Karpas-422 (cell line): ENCODE measurements around the gene KNDC1. TPM values are rescaled to one million over a fixed set of nuclear protein-coding genes. Genes with fewer than 3 reads are reported as not detected.
"Not testable (repeated sequence)": the region's sequence is repeated elsewhere in the genome, so short reads cannot be mapped to it uniquely, and the experiment has no call there.

ENCODE experiments used
- DNase-seq: peaks from one replicate; pipeline ENCODE4 v3.0.0-alpha.2; 2015
- H2AFZ ChIP-seq: fragments of 200-600 bp; sonication (generic); 2 replicates; pipeline ENCODE4 v1.6.1; 2014; ENCODE audit warnings: antibody characterized with exemption, low read length, mixed read lengths
- H3K27ac ChIP-seq: fragments of 200-600 bp; sonication (generic); 2 replicates; pipeline ENCODE4 v1.5.1; 2014; ENCODE audit warnings: mild to moderate bottlenecking, low read length, moderate library complexity
- H3K27me3 ChIP-seq: fragments of 200-600 bp; sonication (generic); 2 replicates; pipeline ENCODE4 v1.6.1; 2014; ENCODE audit warnings: low read length, mixed read lengths
- H3K36me3 ChIP-seq: fragments of 200-600 bp; sonication (generic); 2 replicates; pipeline ENCODE4 v1.6.1; 2014; ENCODE audit warnings: low read length, mixed read lengths; ENCODE audit not compliant: insufficient read depth
- H3K4me1 ChIP-seq: fragments of 200-600 bp; sonication (generic); 2 replicates; pipeline ENCODE4 v1.6.1; 2014; ENCODE audit warnings: mild to moderate bottlenecking, low read length, mixed read lengths
- H3K4me2 ChIP-seq: fragments of 200-600 bp; sonication (generic); 2 replicates; pipeline ENCODE4 v1.6.1; 2014; ENCODE audit warnings: low read length, low read depth, mild to moderate bottlenecking; ENCODE audit not compliant: poor library complexity, severe bottlenecking
- H3K4me3 ChIP-seq: fragments of 200-600 bp; sonication (generic); 2 replicates; pipeline ENCODE4 v1.5.1; 2014; ENCODE audit warnings: mild to moderate bottlenecking, antibody characterized with exemption, low read length, mixed read lengths
- H3K79me2 ChIP-seq: fragments of 200-600 bp; sonication (generic); 2 replicates; pipeline ENCODE4 v1.6.1; 2014; ENCODE audit warnings: mild to moderate bottlenecking, low read length, mixed read lengths
- H3K9ac ChIP-seq: fragments of 200-600 bp; sonication (generic); 2 replicates; pipeline ENCODE4 v1.6.0; 2014; ENCODE audit warnings: low read length
- H3K9me2 ChIP-seq: fragments of 200-600 bp; sonication (generic), shearing (Covaris generic); replicated peaks from 2 replicates; pipeline ENCODE4 v1.6.0; 2014; ENCODE audit warnings: mild to moderate bottlenecking, low read length, moderate library complexity; ENCODE audit not compliant: insufficient read depth
- H3K9me3 ChIP-seq: fragments of 300-700, 200-600 bp; sonication (generic); 2 replicates; pipeline ENCODE4 v1.6.1; 2014; ENCODE audit warnings: low read length, mixed read lengths
- H4K20me1 ChIP-seq: fragments of 200-600 bp; sonication (generic); 2 replicates; pipeline ENCODE4 v1.6.1; 2014; ENCODE audit warnings: mild to moderate bottlenecking, antibody characterized with exemption, low read length, low read depth; ENCODE audit not compliant: insufficient read depth
- total RNA-seq: library from RNA; depleted of rRNA; stranded (reverse); fragments of >200 nt; shearing (Covaris generic); gene quantifications from 2 replicates; pipeline ENCODE4 v1.2.3, GENCODE V29; 2014; ENCODE audit warnings: low replicate concordance

Gene KNDC1
- total RNA-seq, 1 experiment from 2014 or later = not detected

DNA sequence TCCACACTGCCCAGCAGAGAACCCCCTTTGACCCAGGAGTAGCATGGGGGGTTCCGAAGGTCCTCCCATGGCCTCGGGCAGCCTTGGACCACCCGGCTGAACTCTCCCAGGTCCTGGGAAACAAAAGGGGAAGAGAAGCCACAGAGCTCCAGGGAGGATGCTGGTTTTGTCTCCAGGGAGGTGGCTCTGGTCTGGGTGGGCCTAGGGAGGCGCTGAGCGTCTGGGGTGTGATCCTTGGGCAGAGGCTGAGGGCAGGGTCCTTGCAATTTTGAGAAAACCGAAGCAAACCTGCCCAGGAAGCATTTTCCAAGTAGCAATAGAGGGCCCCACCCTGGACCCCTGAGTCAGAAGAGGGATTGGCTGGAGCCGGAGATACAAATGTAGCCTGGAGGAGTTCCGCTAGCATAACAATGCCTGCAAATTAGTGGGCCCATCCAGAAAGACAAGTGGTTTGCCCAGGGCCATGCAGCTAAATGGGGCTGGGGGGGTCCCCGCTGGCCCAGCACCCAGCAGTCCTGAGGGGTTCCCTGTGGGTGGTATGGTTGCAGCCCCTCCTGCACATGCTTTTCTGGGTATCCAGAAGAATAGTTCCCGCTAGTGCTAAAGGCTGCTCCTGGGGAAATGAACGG lies 72.0 kb downstream of the KNDC1 start:
- Histone ChIP-seq H3K36me3 (no peaks in the 10 kb centered on the region), H3K27ac (no peak overlapping the region), H3K79me2 (no peaks in the 10 kb centered on the region), H4K20me1 (no peaks in the 10 kb centered on the region), H3K4me2 (no peak overlapping the region), H3K4me3 (no peak overlapping the region), H3K27me3 (no peaks in the 10 kb centered on the region), H3K9me2 (no peaks in the 10 kb centered on the region), H3K9ac (no peak overlapping the region), H2AFZ (no peak overlapping the region), H3K9me3 (no peaks in the 10 kb centered on the region), H3K4me1 (no peaks in the 10 kb centered on the region)
- DNase-seq = no peak

DNA sequence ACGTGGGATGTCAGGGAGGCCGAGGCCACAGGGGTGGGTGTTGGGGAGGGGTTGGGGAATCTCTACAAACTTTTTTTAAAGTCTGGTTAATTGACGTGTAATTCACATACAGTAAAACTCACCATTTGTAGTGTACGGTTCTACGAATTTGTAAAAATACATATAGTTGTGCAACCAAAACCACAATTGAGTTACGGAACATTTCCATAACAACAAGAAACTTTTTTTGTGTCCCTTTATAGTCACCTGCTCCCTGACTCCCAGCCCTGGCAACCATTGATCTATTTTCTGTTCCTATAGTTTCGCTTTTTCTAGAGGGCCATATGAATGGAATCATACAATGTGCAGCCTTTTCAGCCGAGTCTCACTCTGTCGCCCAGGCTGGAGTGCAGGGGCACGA lies 74.8 kb downstream of the KNDC1 start:
- H3K4me3 ChIP-seq, H3K9ac ChIP-seq, H3K79me2 ChIP-seq: not testable (repeated sequence)

DNA sequence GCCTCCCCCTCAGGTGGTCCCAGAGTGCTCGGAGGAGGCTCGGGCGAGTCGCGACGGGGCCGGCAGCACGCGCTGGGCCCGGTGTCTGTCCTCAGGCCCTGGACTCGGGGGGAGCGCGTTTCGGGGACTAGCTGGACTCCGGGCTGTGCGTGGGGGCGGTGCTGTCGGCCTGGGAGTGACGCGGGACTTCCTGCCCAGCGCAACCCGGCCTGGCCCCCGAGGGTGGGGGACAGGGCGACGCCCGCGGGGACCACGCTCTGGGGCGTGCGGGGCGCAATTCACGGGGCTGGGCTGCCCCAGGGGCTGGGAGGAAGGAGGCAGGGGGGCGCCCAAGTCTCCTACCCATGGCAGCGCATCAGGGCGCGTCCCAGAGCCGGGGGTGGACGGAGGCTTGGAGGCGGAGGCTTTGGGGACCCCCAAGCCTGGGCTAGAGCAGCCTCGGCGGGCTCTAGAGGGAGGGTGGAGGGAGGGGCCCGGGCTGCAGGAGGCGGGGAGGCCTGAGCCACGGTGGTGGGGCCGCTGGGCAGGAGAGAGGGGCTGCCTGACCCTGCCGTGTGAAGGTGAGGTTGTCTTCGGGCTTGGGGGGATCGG lies 75.3 kb downstream of the KNDC1 start:
- H3K27me3 ChIP-seq = no peaks in the 10 kb centered on the region
- H3K9me2 ChIP-seq = no peaks in the 10 kb centered on the region
- H3K36me3 ChIP-seq = no peaks in the 10 kb centered on the region
- no peaks in the 10 kb centered on the region for H4K20me1 ChIP-seq
- no peaks in the 10 kb centered on the region for H3K79me2 ChIP-seq
- H3K27ac ChIP-seq = no peak overlapping the region
- no peaks in the 10 kb centered on the region for H3K9me3 ChIP-seq
- no peak overlapping the region for H2AFZ ChIP-seq
- H3K4me3 ChIP-seq = no peak overlapping the region
- H3K4me1 ChIP-seq = no peaks in the 10 kb centered on the region
- H3K4me2 ChIP-seq = no peak overlapping the region
- DNase-seq = no peak
- no peak overlapping the region for H3K9ac ChIP-seq

More for the DNA sequence above, 74.8 kb downstream of the KNDC1 start:
- not testable (repeated sequence) for H3K27me3 ChIP-seq, H3K4me1 ChIP-seq, H2AFZ ChIP-seq, H3K9me2 ChIP-seq, H3K4me2 ChIP-seq, DNase-seq, H3K9me3 ChIP-seq, H3K36me3 ChIP-seq, H4K20me1 ChIP-seq, H3K27ac ChIP-seq

DNA sequence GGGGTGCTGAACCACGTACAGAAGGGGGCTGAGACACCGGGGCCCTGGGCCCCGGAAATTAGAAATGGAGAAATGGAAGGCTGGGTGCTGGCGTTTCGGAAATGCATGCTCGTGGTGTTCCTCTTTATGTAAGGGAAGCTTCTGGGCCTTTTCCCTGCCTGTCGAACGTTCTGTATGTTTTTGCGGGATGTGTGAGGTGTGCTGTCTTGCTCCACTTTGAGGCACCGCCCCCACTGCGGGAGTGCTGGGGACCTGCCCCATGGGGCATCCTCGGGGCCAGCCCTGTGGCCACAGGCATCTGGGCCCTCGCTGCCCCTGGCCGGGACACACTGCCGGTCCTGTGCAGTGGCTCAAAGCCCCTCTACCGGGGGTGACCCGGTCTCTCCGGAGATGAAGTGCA lies 75.9 kb downstream of the KNDC1 start:
- DNase-seq = no peak
- no peak overlapping the region for H3K4me3 ChIP-seq

DNA sequence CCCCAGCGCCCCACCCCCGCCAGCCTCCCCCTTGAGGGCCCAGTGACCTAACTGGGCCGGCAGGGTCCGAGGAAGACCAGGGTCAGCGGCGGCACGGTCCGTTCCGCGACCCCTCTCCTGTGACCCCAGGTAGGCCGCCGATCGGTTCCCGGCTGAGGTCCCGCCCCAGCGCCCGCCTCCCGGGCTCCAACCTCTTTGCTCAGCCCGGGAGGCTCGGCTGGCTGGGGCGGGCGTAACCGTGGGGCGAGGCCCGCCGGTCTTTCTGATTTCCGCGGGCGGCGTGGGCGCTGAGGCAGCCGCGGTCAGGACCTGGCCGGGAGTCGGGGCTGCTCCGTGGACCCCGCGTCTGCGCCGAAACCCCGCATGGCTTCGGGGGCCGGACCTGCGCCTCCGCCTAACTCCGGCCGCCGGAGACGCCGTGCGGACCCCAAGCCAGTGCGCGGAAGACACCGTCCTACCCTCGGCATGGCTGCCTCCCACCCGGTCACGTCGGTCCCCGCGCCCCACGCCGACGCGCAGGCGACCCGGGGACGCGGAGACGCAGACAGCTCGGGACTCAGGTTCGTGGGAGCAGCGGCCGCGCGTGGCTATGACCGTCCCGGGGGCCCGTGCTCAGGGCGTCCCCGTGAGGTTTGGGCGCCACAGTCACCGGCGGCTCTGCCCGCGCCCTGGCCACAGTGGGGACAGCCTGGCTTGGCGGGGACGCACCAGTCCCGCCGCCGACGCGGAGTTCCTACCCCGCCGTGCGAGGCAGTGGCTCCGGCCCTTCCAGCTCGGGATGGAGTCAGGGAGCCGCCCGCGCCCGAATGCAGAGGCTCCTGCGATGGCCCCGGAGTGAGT lies 76.6 kb downstream of the KNDC1 start:
- H4K20me1 ChIP-seq = no peaks in the 10 kb centered on the region
- no peak overlapping the region for H3K27ac ChIP-seq
- no peaks in the 10 kb centered on the region for H3K36me3 ChIP-seq
- H3K79me2 ChIP-seq = no peaks in the 10 kb centered on the region
- DNase-seq = no peak
- no peaks in the 10 kb centered on the region for H3K27me3 ChIP-seq
- no peaks in the 10 kb centered on the region for H3K4me1 ChIP-seq
- no peak overlapping the region for H3K4me2 ChIP-seq
- H3K4me3 ChIP-seq = no peak overlapping the region
- H3K9ac ChIP-seq = no peak overlapping the region
- no peak overlapping the region for H2AFZ ChIP-seq
- no peaks in the 10 kb centered on the region for H3K9me3 ChIP-seq
- H3K9me2 ChIP-seq = no peaks in the 10 kb centered on the region

More for the DNA sequence above, 75.9 kb downstream of the KNDC1 start:
- Histone ChIP-seq H2AFZ (no peak overlapping the region), H3K79me2 (no peaks in the 10 kb centered on the region), H3K9ac (no peak overlapping the region), H3K4me1 (no peaks in the 10 kb centered on the region), H3K4me2 (no peak overlapping the region), H3K27me3 (no peaks in the 10 kb centered on the region), H4K20me1 (no peaks in the 10 kb centered on the region), H3K36me3 (no peaks in the 10 kb centered on the region), H3K9me2 (no peaks in the 10 kb centered on the region), H3K27ac (no peak overlapping the region), H3K9me3 (no peaks in the 10 kb centered on the region)

DNA sequence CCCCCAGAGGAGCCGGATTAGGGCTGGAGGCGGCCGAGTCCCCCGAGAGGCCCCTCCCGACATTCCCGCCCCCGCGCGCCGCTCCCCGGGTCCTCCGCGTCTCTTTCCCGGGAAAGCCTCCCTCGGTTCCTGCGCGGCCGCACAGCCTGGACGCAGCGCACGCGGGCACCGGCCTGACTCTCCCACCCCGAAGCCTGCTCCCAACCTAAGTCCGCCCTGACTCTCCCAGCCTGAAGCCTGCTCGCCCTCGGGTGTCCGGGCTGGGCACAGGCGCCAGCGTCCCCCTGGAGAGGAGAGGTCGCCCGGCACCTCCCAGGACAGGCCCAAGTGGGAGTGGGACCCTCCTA lies 77.2 kb downstream of the KNDC1 start:
- Histone ChIP-seq H3K4me2 (no peak overlapping the region), H3K9ac (no peak overlapping the region)

DNA sequence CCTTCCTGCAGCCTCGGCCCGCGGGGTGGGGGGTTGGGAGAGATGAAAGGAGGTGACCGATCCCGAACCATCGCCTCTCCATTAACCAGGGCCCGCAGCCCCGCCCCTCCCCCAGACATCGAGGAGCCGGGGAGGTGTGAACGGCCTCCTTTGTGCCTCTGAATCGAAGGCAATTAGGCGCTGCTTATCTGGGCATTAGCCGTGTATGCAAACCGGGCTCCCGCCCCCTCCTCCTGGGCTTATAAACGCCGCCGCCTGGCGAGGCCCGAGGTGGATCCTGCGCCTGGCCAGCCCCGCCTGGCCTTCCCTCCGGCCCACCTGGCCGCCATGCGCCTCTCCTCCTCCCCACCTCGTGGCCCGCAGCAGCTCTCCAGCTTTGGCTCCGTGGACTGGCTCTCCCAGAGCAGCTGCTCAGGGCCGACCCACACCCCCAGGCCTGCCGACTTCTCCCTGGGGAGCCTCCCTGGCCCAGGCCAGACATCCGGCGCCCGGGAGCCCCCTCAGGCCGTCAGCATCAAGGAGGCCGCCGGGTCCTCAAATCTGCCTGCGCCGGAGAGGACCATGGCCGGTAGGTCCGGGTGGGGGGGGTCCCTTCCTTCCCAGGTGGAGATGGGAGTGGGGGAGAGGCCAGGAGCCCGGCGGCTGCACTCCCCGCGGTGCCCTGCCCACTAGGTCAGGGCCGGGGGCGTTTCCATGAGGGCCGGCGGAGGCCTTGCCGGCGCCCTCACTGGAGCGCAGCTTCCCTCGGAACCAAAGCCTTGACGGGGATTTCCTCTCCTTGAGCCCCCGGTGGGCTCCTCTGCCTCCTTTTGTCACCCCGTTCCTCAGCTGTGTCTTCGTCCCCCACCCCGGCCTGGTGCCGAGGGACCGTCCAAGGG lies 77.8 kb downstream of the KNDC1 start, which contains the start of gene VENTX:
TSS of gene VENTX (plus strand) at position 268 of the 878 bp plus-strand sequence. CDS start at position 328, 60 bp downstream.
- Histone ChIP-seq H3K27me3 (no peaks in the 10 kb centered on the region), H3K4me3 (no peak within 1 kb of the TSS), H2AFZ (no peak within 1 kb of the TSS), H3K4me2 (no peak within 1 kb of the TSS), H3K4me1 (no peaks in the 10 kb centered on the region), H3K36me3 (no peaks in the 10 kb centered on the region), H3K9me2 (no peaks in the 10 kb centered on the region), H3K9ac (no peak within 1 kb of the TSS), H3K9me3 (no peaks in the 10 kb centered on the region), H3K79me2 (no peaks in the 10 kb centered on the region), H3K27ac (no peak within 1 kb of the TSS), H4K20me1 (no peaks in the 10 kb centered on the region)
- DNase-seq = no peak

More for the DNA sequence above, 77.2 kb downstream of the KNDC1 start:
- Histone ChIP-seq H3K4me3 (no peak overlapping the region), H3K27ac (no peak overlapping the region), H4K20me1 (no peaks in the 10 kb centered on the region), H3K27me3 (no peaks in the 10 kb centered on the region), H3K79me2 (no peaks in the 10 kb centered on the region), H2AFZ (no peak overlapping the region), H3K4me1 (no peaks in the 10 kb centered on the region), H3K9me2 (no peaks in the 10 kb centered on the region), H3K9me3 (no peaks in the 10 kb centered on the region), H3K36me3 (no peaks in the 10 kb centered on the region)
- DNase-seq = no peak

DNA sequence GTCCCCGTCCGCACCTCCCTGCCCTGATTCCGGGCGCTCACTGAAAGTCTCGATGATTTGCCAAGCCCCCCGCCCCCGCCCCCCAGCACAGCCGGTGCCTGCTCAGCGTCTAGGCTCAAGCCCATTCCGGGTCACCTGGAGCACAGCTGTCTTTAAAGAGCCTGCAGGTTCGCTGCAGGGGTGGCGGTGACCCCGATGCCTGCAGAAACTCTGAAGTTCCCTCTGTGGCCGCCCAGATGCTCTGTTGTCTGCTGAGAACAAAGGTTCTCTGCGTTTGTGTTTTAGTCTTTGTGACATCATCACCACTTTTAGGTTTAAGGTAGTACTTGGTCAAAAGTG lies 78.4 kb downstream of the KNDC1 start:
- H3K9me2 ChIP-seq = no peaks in the 10 kb centered on the region
- no peaks in the 10 kb centered on the region for H3K4me1 ChIP-seq
- no peaks in the 10 kb centered on the region for H3K9me3 ChIP-seq
- no peaks in the 10 kb centered on the region for H3K79me2 ChIP-seq
- H2AFZ ChIP-seq = no peak overlapping the region
- H3K9ac ChIP-seq = no peak overlapping the region
- no peak overlapping the region for H3K27ac ChIP-seq
- no peaks in the 10 kb centered on the region for H3K27me3 ChIP-seq
- no peak overlapping the region for H3K4me2 ChIP-seq
- no peaks in the 10 kb centered on the region for H3K36me3 ChIP-seq
- no peak for DNase-seq
- H3K4me3 ChIP-seq = no peak overlapping the region
- no peaks in the 10 kb centered on the region for H4K20me1 ChIP-seq
